Astrocyte of the spinal cord (primary cell): ENCODE results near the gene ENTREP3.

Experiments used
- DNase-seq: peaks from one replicate; pipeline ENCODE4 v3.0.0; 2011; ENCODE audit warnings: low read depth, low spot score
- H3K4me3 ChIP-seq: 2 replicates; pipeline ENCODE4 v1.5.1; 2011; ENCODE audit warnings: low read depth, mild to moderate bottlenecking, low read length, moderate library complexity
- in situ Hi-C: cut with HindIII; loops from 2 replicates; pipeline ENCODE4 v1.10.0; 2017; ENCODE audit warnings: low sequenced_read_pairs
- TF ChIP-seq, protein P1 (sequence below): IDR thresholded peaks from 2 replicates; pipeline ENCODE4 v1.5.1; 2012; ENCODE audit warnings: low read depth, mild to moderate bottlenecking, low read length, inconsistent platforms

The ENTREP3 gene

DNA sequence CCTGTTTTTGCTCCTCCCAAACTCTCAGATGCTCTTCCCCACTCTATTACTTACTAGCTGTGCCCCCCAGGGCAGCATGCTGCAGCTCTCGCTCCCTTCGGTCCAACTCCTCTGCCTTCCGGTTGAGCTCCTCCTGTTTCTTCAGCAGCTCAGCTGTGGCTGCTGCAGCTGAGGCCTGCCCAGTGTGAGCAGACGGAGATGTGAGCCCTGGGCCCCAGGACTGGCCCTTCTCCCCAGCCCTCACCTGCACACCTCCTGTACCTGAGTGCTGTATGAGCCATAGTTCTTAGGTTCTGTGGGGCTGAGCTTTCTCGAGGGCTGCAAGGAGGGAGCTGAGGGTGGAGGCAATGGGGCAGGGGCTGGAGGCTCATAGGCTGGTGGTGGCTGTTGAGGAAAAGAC, 5.0 kb upstream of the ENTREP3 start:
- TF ChIP-seq, protein P1, sequence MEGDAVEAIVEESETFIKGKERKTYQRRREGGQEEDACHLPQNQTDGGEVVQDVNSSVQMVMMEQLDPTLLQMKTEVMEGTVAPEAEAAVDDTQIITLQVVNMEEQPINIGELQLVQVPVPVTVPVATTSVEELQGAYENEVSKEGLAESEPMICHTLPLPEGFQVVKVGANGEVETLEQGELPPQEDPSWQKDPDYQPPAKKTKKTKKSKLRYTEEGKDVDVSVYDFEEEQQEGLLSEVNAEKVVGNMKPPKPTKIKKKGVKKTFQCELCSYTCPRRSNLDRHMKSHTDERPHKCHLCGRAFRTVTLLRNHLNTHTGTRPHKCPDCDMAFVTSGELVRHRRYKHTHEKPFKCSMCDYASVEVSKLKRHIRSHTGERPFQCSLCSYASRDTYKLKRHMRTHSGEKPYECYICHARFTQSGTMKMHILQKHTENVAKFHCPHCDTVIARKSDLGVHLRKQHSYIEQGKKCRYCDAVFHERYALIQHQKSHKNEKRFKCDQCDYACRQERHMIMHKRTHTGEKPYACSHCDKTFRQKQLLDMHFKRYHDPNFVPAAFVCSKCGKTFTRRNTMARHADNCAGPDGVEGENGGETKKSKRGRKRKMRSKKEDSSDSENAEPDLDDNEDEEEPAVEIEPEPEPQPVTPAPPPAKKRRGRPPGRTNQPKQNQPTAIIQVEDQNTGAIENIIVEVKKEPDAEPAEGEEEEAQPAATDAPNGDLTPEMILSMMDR = no peak
- in situ Hi-C loops = no loop called here

DNA sequence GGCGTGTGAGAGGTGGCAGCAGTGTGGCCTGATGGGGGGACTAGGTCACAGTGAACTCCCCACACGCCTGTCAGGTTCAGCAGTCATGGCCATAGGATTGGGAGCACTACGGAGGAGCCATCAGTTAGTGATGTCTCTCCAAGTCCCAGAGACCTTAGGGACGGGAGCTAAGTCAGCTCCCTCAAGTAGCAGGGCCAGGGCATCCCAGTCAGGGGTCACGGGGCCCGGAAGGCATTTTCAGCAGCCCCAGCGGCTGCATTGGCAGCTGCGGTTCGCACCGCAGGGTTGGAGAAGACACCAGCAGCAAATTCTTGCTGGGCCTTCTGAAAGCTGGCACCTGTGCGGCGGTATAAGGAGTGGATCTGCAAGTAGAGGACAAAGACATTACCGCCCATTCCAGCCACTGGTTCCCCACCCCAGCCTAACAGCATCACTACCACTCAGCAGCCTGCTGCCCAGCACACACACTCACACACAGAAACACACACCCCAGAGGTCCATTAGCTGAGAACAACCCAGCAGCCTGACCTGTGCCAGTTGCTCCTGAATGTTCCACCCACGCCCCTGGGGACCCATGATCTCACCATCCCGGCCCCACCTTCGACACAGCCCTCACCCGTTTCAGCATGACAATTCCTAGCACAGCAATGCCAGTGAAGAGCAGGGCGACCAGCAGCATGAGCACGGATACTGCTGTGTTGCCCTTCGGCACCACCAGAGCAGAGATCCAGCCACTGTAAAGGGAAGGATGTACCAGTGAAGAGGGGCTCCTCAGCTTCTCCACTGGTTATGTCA, 972 bp upstream of the ENTREP3 start:
- DNase-seq = no peak
- TF ChIP-seq, protein P1 = no peak
- in situ Hi-C loops = no loop called here
- peak overlapping the region; percentile 73 for H3K4me3 ChIP-seq

More for the DNA sequence above, 5.0 kb upstream of the ENTREP3 start:
- no peak overlapping the region for H3K4me3 ChIP-seq
- DNase-seq = no peak

DNA sequence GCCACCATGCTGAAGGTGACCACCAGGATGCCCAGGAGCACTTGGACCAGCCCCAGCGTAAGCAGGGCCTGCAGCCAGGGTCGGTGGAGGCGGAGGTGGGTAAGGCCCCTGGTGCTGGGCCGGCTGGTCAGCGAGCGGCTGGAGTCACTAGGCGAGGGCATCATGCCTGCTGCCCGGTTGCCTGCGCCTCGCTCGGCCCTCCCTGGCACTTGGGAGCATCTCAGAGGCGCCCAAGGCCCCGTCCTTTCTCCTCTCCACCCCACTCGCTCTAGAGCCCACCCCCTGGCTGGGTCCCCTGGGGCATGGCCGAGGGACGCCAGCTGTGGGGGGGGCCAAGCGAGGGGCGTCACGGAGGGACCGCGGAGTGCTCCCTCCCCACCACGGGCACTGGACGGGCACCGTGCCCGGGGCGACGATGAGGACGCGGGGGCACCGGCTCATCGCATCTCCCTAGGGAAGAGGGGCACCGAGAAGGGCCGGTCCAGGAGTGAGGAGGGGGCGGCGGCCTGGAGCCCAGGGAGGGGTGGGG, 505 bp downstream of the ENTREP3 start:
- H3K4me3 ChIP-seq = peak overlapping the region; percentile 73
- DNase-seq = peak; percentile 10
- TF ChIP-seq, protein P1 = no peak
- in situ Hi-C loops = no loop called here

DNA sequence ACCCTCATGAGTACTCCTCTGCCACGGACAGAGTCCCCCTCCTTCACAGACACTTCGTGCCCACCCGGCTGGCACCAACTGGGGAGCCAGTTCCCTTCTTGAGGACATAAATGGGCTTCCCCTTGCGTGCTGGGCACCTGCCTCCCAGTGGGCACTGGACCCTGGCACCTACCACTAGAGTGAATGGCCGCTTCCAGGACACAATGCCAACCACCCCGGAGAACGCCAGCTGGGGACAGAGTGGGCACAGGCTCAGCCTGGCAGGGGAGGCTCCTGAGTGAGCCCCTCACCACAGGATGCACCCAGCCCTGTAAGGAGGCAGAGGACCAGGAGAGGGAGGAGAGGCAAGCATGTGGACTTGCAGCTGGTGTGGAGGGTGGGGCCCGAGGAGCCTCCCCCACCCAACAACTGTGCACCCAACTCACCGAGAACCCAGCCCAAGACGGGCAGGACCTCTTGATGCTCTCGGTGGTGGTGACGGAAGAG, 1.0 kb downstream of the ENTREP3 start:
- DNase-seq = no peak
- peak overlapping the region; percentile 73 for H3K4me3 ChIP-seq

DNA sequence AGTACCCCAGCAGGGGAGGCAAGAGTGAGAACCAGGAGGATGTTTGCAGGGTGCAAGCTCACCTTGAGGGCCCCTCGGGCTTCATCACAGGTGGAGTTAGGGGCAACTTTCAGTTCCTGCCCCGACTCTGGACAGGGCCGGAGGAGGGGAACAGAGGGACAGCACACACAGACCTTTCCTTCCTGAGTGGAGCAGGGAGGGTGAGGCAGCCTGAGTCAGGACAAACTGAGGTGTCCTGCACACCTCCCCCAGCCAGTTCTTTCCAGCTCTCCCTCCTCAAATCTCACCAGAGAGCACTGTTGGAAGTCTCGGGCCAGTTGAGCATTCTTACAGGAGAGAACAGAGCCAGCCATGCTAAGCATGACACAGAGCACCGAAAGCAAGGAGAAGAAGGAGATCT, 1.5 kb downstream of the ENTREP3 start:
- peak overlapping the region; percentile 73 for H3K4me3 ChIP-seq
- DNase-seq = no peak

More for the DNA sequence above, 1.0 kb downstream of the ENTREP3 start:
- TF ChIP-seq, protein P1 = no peak
- in situ Hi-C loops = no loop called here

DNA sequence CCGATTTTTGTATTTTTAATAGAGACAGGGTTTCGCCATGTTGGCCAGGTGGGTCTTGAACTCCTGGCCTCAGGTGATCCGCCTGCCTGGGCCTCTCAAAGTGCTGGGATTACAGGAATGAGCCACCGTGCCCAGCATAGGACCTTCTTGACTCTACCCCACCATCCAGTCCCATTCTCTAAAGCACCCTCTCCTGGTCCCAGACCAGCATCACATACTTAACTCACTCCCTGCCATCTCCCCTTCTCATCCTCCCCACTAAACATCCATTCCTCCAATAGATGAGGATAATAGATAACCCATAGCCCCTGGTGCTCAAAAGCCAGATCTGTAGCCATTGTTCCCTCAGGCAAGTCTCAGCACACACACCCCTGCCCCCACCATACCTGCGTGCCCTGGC, 2.1 kb downstream of the ENTREP3 start:
- TF ChIP-seq, protein P1 = no peak
- no peak for DNase-seq
- peak overlapping the region; percentile 73 for H3K4me3 ChIP-seq
- in situ Hi-C loops = no loop called here

More for the DNA sequence above, 1.5 kb downstream of the ENTREP3 start:
- in situ Hi-C loops = no loop called here
- TF ChIP-seq, protein P1 = no peak
